SK-N-SH (cell line): ENCODE data around the gene HAGHL.

ENCODE experiments used
- NRF1 ChIP-seq: IDR thresholded peaks from 2 replicates; pipeline ENCODE4 v1.6.1; 2012; ENCODE audit warnings: low read depth, mild to moderate bottlenecking, low read length
- TF ChIP-seq, protein P1 (sequence below): IDR thresholded peaks from 2 replicates; pipeline ENCODE4 v1.6.1; 2012; ENCODE audit warnings: mild to moderate bottlenecking, low read depth, low read length, moderate library complexity
- TF ChIP-seq, protein P2 (sequence below): fragments of 200-600 bp; sonication (generic); IDR thresholded peaks from 2 replicates; pipeline ENCODE4 v1.6.1; 2017; ENCODE audit warnings: antibody characterized with exemption, mild to moderate bottlenecking, moderate library complexity
- TF ChIP-seq, protein P3 (sequence below): IDR thresholded peaks from 2 replicates; pipeline ENCODE4 v1.4.0; 2012; ENCODE audit warnings: low read depth

DNA sequence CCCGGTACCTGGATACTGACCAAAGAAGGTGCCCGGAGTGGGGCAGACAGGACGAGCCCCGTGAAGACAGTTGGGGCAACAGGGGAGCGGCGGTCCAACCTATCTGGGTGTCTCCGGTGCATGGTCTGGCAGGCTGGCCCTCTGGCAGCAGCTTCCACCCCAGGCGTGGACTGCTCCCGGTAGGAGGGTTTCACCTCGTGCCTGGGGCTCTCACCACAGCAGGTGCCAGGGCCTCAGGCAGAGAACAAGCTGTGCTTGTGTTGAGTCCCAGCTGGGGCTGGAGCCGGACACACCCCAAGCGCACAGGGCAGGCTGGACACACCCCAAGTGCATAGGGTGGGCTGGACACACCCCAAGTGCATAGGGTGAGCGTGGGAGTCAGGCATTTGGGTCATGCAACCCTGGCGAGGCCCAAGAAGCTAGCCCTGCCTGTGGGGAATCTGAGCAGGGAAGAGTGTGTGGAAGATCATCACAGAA, 19.8 kb upstream of the HAGHL start:
- no peak for TF ChIP-seq NRF1
- TF ChIP-seq, protein P1, sequence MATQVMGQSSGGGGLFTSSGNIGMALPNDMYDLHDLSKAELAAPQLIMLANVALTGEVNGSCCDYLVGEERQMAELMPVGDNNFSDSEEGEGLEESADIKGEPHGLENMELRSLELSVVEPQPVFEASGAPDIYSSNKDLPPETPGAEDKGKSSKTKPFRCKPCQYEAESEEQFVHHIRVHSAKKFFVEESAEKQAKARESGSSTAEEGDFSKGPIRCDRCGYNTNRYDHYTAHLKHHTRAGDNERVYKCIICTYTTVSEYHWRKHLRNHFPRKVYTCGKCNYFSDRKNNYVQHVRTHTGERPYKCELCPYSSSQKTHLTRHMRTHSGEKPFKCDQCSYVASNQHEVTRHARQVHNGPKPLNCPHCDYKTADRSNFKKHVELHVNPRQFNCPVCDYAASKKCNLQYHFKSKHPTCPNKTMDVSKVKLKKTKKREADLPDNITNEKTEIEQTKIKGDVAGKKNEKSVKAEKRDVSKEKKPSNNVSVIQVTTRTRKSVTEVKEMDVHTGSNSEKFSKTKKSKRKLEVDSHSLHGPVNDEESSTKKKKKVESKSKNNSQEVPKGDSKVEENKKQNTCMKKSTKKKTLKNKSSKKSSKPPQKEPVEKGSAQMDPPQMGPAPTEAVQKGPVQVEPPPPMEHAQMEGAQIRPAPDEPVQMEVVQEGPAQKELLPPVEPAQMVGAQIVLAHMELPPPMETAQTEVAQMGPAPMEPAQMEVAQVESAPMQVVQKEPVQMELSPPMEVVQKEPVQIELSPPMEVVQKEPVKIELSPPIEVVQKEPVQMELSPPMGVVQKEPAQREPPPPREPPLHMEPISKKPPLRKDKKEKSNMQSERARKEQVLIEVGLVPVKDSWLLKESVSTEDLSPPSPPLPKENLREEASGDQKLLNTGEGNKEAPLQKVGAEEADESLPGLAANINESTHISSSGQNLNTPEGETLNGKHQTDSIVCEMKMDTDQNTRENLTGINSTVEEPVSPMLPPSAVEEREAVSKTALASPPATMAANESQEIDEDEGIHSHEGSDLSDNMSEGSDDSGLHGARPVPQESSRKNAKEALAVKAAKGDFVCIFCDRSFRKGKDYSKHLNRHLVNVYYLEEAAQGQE, result no peak
- TF ChIP-seq, protein P2, sequence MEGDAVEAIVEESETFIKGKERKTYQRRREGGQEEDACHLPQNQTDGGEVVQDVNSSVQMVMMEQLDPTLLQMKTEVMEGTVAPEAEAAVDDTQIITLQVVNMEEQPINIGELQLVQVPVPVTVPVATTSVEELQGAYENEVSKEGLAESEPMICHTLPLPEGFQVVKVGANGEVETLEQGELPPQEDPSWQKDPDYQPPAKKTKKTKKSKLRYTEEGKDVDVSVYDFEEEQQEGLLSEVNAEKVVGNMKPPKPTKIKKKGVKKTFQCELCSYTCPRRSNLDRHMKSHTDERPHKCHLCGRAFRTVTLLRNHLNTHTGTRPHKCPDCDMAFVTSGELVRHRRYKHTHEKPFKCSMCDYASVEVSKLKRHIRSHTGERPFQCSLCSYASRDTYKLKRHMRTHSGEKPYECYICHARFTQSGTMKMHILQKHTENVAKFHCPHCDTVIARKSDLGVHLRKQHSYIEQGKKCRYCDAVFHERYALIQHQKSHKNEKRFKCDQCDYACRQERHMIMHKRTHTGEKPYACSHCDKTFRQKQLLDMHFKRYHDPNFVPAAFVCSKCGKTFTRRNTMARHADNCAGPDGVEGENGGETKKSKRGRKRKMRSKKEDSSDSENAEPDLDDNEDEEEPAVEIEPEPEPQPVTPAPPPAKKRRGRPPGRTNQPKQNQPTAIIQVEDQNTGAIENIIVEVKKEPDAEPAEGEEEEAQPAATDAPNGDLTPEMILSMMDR, result no peak
- TF ChIP-seq, protein P3, sequence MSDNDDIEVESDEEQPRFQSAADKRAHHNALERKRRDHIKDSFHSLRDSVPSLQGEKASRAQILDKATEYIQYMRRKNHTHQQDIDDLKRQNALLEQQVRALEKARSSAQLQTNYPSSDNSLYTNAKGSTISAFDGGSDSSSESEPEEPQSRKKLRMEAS, result no peak
